OCI-LY7 (cell line): Measurements from ENCODE around the gene BRD1. TPM values are rescaled to one million over a fixed set of nuclear protein-coding genes. Genes with fewer than 3 reads are reported as not detected.

Experiments
- BruUV-seq: library from RNA; stranded (reverse); fragments of 400-500 nt; replicated peaks from 2 replicates; lab custom pipeline; 2021; lab: Mats Ljungman, UMichigan
- CTCF ChIA-PET: fragments of 300-600 bp; sonication (Branson Sonifier 250); formaldehyde crosslinking; loops from one replicate; lab custom pipeline; 2022; ENCODE audit warnings: antibody characterized with exemption; ENCODE audit not compliant: unreplicated experiment; lab: Charles Lee
- POLR2A ChIA-PET: fragments of 300-600 bp; sonication (Branson Sonifier 250); formaldehyde crosslinking; loops from one replicate; lab custom pipeline; 2022; ENCODE audit warnings: antibody characterized with exemption; lab: Charles Lee
- DNase-seq: peaks from one replicate; pipeline ENCODE4 v3.0.0-alpha.2; 2015; ENCODE audit warnings: low spot score
- H2AFZ ChIP-seq: fragments of 200-600 bp; sonication (generic), shearing (Covaris generic); 2 replicates; pipeline ENCODE4 v1.6.1; 2014; ENCODE audit warnings: mild to moderate bottlenecking, antibody characterized with exemption, low read length, moderate library complexity
- H3K27ac ChIP-seq: fragments of 200-600 bp; sonication (generic); 2 replicates; pipeline ENCODE4 v1.5.1; 2014; ENCODE audit warnings: mixed run types, low read depth, mild to moderate bottlenecking, moderate library complexity, low read length, inconsistent platforms; ENCODE audit not compliant: poor library complexity, severe bottlenecking
- H3K36me3 ChIP-seq: fragments of 200-600 bp; sonication (generic); 2 replicates; pipeline ENCODE4 v1.6.1; 2014; ENCODE audit warnings: mild to moderate bottlenecking, antibody characterized with exemption, low read length, moderate library complexity, mixed read lengths; ENCODE audit not compliant: insufficient read depth
- H3K4me1 ChIP-seq: fragments of 200-600 bp; sonication (generic); 2 replicates; pipeline ENCODE4 v1.5.1; 2014; ENCODE audit warnings: mild to moderate bottlenecking, low read length; ENCODE audit not compliant: insufficient read depth, poor library complexity, severe bottlenecking
- H3K4me2 ChIP-seq: fragments of 200-600 bp; sonication (generic); 2 replicates; pipeline ENCODE4 v1.6.1; 2014; ENCODE audit warnings: mild to moderate bottlenecking, low read length
- H3K4me3 ChIP-seq: fragments of 200-600 bp; sonication (generic); 2 replicates; pipeline ENCODE4 v1.5.1; 2014; ENCODE audit warnings: mild to moderate bottlenecking, low read depth, low read length; ENCODE audit not compliant: poor library complexity, severe bottlenecking
- H3K79me2 ChIP-seq: fragments of 200-600 bp; sonication (generic); 2 replicates; pipeline ENCODE4 v1.6.1; 2016; ENCODE audit warnings: low read depth, mild to moderate bottlenecking, low read length, moderate library complexity, mixed read lengths; ENCODE audit not compliant: insufficient read depth
- H3K9me2 ChIP-seq: fragments of 200-600 bp; sonication (generic); 2 replicates; pipeline ENCODE4 v1.6.1; 2016; ENCODE audit warnings: mild to moderate bottlenecking, low read length, mixed read lengths; ENCODE audit not compliant: insufficient read depth
- H3K9me3 ChIP-seq: fragments of 200-600 bp; sonication (generic); 2 replicates; pipeline ENCODE4 v1.6.1; 2014; ENCODE audit warnings: mild to moderate bottlenecking, mixed run types, low read length, mixed read lengths
- H4K20me1 ChIP-seq: fragments of 200-600 bp; sonication (generic); 2 replicates; pipeline ENCODE4 v1.6.1; 2014; ENCODE audit warnings: mild to moderate bottlenecking, antibody characterized with exemption, low read length, moderate library complexity, mixed read lengths; ENCODE audit not compliant: insufficient read depth
- CTCF ChIP-seq: fragments of 200-600 bp; sonication (generic); conservative IDR thresholded peaks from 2 replicates; pipeline ENCODE4 v1.5.1; 2014; ENCODE audit warnings: mild to moderate bottlenecking, antibody characterized with exemption, low read length, moderate library complexity, mixed read lengths
- EZH2phosphoT487 ChIP-seq: fragments of 200-600 bp; sonication (generic); IDR thresholded peaks from 2 replicates; pipeline ENCODE4 v1.6.1; 2018; ENCODE audit warnings: low read depth, borderline replicate concordance, mild to moderate bottlenecking, mixed run types, antibody characterized with exemption, low read length, moderate library complexity, mixed read lengths
- intact Hi-C: fragments of 100-400 bp; cut with micrococcal nuclease; formaldehyde crosslinking; loops from one replicate; pipeline ENCODE4 v1.10.0; 2022; ENCODE audit not compliant: unreplicated experiment
- total RNA-seq, 2 experiments: library from RNA; depleted of rRNA in 1 of 2; stranded (reverse); fragments of >200 nt in 1 of 2; shearing (Covaris generic) in 1 of 2; gene quantifications; 2 replicates each; pipeline ENCODE4 v1.2.3, GENCODE V29; 2014 to 2022

The BRD1 gene
- total RNA-seq, 2 experiments from 2014 or later: 38.1 to 46.6 TPM

- Histone ChIP-seq H3K36me3 (peaks cover 50% of the 10 kb centered on the region), H3K4me2 (no peak overlapping the region), H3K9me2 (no peaks in the 10 kb centered on the region), H2AFZ (no peak overlapping the region), H3K4me3 (no peak overlapping the region), H3K27ac (no peak overlapping the region), H3K4me1 (no peaks in the 10 kb centered on the region), H3K79me2 (peaks cover 79% of the 10 kb centered on the region), H4K20me1 (no peaks in the 10 kb centered on the region), H3K9me3 (peaks cover 18% of the 10 kb centered on the region; the same call in 1 of the 2 replicates)
- intact Hi-C loops: no loop called here
- no peak for TF ChIP-seq EZH2phosphoT487
- no peak for TF ChIP-seq CTCF
- POLR2A ChIA-PET: interaction anchor here (1.5 kb wide), 1 partner anchor 54 kb away, joined by 3 read pairs; no protein-coding TSS in a partner anchor
- CTCF ChIA-PET: no interaction called here
- no peak for DNase-seq
- BruUV-seq: no TSS peak
Measured at GRCh38 chr22:49871482-49871881, 43.8 kb upstream of the BRD1 start.

GRCh38 chr22:49869845-49870712, 42.4 kb upstream of the BRD1 start:
- intact Hi-C loops: no loop called here
- H3K36me3 ChIP-seq: peaks cover 52% of the 10 kb centered on the region
- no peaks in the 10 kb centered on the region for H3K4me1 ChIP-seq
- no peak overlapping the region for H3K27ac ChIP-seq
- CTCF ChIA-PET: no interaction called here
- TF ChIP-seq EZH2phosphoT487: no peak
- TF ChIP-seq CTCF: no peak
- H3K9me3 ChIP-seq: peaks cover 18% of the 10 kb centered on the region; the same call in 1 of the 2 replicates
- no peak overlapping the region for H3K4me3 ChIP-seq
- POLR2A ChIA-PET: interaction anchor here (1.4 to 1.5 kb wide), 2 partner anchors 12 to 56 kb away, joined by 3 read pairs; no protein-coding TSS in a partner anchor
- no peak overlapping the region for H3K4me2 ChIP-seq
- no TSS peak for BruUV-seq
- H2AFZ ChIP-seq: no peak overlapping the region
- H3K79me2 ChIP-seq: peaks cover 78% of the 10 kb centered on the region
- no peak for DNase-seq
- no peaks in the 10 kb centered on the region for H4K20me1 ChIP-seq
- no peaks in the 10 kb centered on the region for H3K9me2 ChIP-seq
